NCI-H1092 (cell line): ENCODE data around the gene ACO1.

ENCODE experiments used
- DNase-seq: peaks from one replicate; lab custom pipeline; 2025; lab: John Stamatoyannopoulos, UW

ACO1 gene

GRCh38 chr9:32382565-32383320, 1.7 kb upstream of the ACO1 start:
- DNase-seq, result no peak

GRCh38 chr9:32384002-32384363, 460 bp upstream of the ACO1 start:
- DNase-seq, result no peak

- no peak for DNase-seq
Observed at GRCh38 chr9:32385152-32385884, 875 bp downstream of the ACO1 start.

- DNase-seq, result no peak
Observed at GRCh38 chr9:32385885-32386283, 1.4 kb downstream of the ACO1 start.

- no peak for DNase-seq
Observed at GRCh38 chr9:32387256-32387655, 2.8 kb downstream of the ACO1 start.

- no peak for DNase-seq
Observed at GRCh38 chr9:32389365-32389764, 4.9 kb downstream of the ACO1 start.

- DNase-seq, result no peak
Observed at GRCh38 chr9:32393911-32394310, 9.5 kb downstream of the ACO1 start.

- DNase-seq, result no peak
Observed at GRCh38 chr9:32394381-32395049, 10.1 kb downstream of the ACO1 start.

GRCh38 chr9:32395510-32396216, 11.2 kb downstream of the ACO1 start:
- no peak for DNase-seq

- DNase-seq, result no peak
Observed at GRCh38 chr9:32398207-32398606, 13.8 kb downstream of the ACO1 start.

- no peak for DNase-seq
Observed at GRCh38 chr9:32399110-32399815, 14.8 kb downstream of the ACO1 start.

- DNase-seq, result no peak
Observed at GRCh38 chr9:32401488-32401887, 17.0 kb downstream of the ACO1 start.

- no peak for DNase-seq
Observed at GRCh38 chr9:32403567-32404260, 19.3 kb downstream of the ACO1 start.

- no peak for DNase-seq
Observed at GRCh38 chr9:32404402-32404801, 20.0 kb downstream of the ACO1 start.

GRCh38 chr9:32404856-32405255, 20.4 kb downstream of the ACO1 start:
- no peak for DNase-seq

GRCh38 chr9:32405506-32405905, 21.1 kb downstream of the ACO1 start:
- no peak for DNase-seq

GRCh38 chr9:32406046-32406445, 21.6 kb downstream of the ACO1 start:
- no peak for DNase-seq

- no peak for DNase-seq
Observed at GRCh38 chr9:32411753-32412152, 27.3 kb downstream of the ACO1 start.

- no peak for DNase-seq
Observed at GRCh38 chr9:32412440-32412839, 28.0 kb downstream of the ACO1 start.

GRCh38 chr9:32413424-32413823, 29.0 kb downstream of the ACO1 start:
- DNase-seq, result no peak

GRCh38 chr9:32414856-32415255, 30.4 kb downstream of the ACO1 start:
- no peak for DNase-seq
